Posterior vena cava (tissue), 2 donors: ENCODE measurements around the gene RSRP1. TPM values are rescaled to one million over a fixed set of nuclear protein-coding genes. Genes with fewer than 3 reads are reported as not detected.
A peak's percentile ranks its signal among the peaks of the same experiment; 100 is the strongest.
"Not testable (repeated sequence)": the region's sequence is repeated elsewhere in the genome, so short reads cannot be mapped to it uniquely, and the experiment has no call there.

Experiments used
- DNase-seq: peaks from one replicate; pipeline ENCODE4 v3.0.0-alpha.2; 2020; ENCODE audit warnings: low spot score
- intact Hi-C, 2 donors: fragments of 100-400 bp; cut with DNase I; formaldehyde crosslinking; loops; one replicate each; pipeline versions ENCODE4 v1.14.1 to v1.14.2; 2022 to 2023
- total RNA-seq, 2 donors: library from RNA; stranded (reverse); fragmentation: NEBNext Ultra II Directional; extraction: Animal tissue kit (Norgen Biotek cat#: 25700); gene quantifications; one replicate each; pipeline ENCODE4 v1.2.1, GENCODE V29; 2021
- donor health status: DM: yes; HTN: yes; CAD: no.
- donor health status: DM: yes; HTN: yes; CAD: no.

Gene RSRP1
- total RNA-seq, 2 donors from 2014 or later: 67.5 to 90.0 TPM

DNA sequence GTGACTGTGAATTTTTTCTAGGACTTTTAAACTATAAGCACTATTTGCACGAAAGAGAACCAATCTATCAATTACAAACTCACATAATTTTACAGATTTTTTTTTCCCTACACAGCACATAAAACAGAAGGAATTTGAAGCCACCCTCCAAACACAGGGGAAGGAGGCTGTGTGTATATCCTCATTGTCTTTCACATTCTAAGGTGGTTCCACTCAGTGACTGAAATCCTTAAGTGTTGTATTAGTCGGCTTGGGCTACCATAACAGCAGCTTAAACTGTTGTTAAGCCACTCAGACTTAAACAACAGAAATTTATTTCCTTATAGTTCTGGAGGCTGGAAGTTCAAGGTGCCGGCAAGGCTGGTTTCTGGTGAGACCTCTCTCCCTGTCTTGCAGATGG, 13.1 kb upstream of the RSRP1 start:
- intact Hi-C loops, DNase-seq: not testable (repeated sequence)

- DNase-seq, intact Hi-C loops: not testable (repeated sequence)
Observed at GRCh38 chr1:25259813-25260212, 12.6 kb upstream of the RSRP1 start.

DNA sequence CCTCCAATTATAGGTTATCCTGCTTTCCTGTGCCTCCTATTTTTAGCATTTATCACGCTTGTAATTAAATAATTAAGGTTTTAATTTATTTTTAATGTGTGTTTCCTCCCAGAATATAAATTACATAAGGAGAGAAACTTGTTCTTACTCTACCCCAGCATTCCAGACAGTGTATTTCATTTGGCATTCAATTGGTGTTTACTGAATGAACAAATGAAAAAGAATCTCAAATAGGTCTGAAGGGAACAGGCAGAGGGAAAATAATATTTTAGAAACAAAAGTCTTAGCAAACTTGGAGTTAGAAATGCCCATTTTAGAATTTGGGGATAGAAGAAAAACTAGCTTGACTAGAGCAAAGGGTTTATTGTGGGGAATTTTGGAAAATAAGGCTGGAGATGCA, 9.9 kb upstream of the RSRP1 start:
- intact Hi-C loops: no loop called here
- no peak for DNase-seq

GRCh38 chr1:25256578-25256965, 9.3 kb upstream of the RSRP1 start:
- no peak for DNase-seq
- intact Hi-C loops: no loop called here

- intact Hi-C loops: no loop called here
- no peak for DNase-seq
Observed at GRCh38 chr1:25255706-25256577, 8.7 kb upstream of the RSRP1 start.

GRCh38 chr1:25253911-25254310, 6.7 kb upstream of the RSRP1 start:
- intact Hi-C loops: no loop called here
- DNase-seq: no peak

GRCh38 chr1:25247829-25248754, 838 bp upstream of the RSRP1 start:
- DNase-seq: no peak
- intact Hi-C loops: no loop called here

- intact Hi-C loops: no loop called here
- no peak for DNase-seq
Observed at GRCh38 chr1:25246600-25247023, 642 bp downstream of the RSRP1 start.

GRCh38 chr1:25245809-25246599, 1.2 kb downstream of the RSRP1 start:
- no peak for DNase-seq
- intact Hi-C loops: no loop called here

- DNase-seq: no peak
- intact Hi-C loops: no loop called here
Observed at GRCh38 chr1:25245393-25245792, 1.9 kb downstream of the RSRP1 start.

DNA sequence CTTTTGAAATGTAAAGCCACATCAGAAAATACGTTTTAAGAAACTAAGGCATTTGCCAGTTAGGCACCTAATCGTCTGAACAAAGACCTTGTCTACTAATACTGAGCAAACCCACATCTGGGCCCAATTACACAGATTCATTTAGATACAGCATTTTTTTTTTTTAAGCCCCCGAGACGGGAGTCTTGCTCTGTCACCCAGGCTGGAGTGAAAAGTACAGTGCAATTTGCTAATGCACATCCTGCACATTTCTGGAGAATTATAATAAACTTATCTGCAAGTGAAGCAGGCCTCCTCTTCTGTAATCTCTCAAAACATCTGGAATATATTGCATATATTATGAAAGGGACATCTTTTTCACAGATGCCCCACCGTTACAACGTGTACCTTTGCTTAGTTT, 3.3 kb downstream of the RSRP1 start:
- DNase-seq: no peak
- intact Hi-C loops: no loop called here

DNA sequence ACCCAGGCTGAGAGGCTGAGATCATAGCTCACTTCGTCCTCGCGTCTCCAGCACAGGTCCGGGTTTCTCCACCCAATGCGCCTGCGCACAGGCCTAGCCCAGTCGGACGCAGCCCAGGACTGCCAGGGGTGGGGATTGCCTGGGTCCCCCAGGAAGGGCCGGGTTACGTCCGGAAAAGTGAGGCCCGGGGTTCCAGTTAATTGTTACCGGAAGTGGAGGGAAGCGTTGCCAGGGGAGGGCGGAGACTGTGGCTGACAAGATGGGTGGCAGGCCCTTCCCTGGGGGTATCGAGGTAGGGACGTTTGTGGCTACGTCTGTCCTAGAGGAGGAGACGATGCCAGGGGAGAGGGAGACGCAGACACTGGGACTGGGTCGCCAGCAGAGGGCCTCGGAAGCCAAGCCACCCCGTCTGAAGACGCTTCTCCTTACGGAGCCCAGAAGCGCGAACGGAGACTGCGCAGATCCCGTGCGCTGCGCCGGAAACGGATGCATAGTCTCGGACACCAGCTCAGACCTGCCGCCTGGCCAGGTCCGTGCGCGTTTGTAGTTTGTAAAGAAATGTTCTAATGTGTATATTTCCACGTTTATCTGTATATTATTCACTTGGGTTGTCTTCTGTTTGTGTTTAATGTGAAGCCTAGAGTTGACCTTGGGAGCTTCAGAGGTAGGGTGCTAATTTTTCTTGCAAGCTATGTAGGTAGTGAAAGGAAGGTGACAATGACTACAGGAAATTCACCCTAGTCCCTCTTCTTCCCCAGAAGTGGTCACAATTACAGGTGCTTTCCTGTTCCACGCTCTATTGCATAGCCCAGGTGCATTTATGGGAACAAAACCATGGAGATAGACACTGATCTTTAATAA, 7.3 kb downstream of the RSRP1 start:
- peak; percentile 97 for DNase-seq
- intact Hi-C loops: no loop called here

- no peak for DNase-seq
- intact Hi-C loops: no loop called here
Observed at GRCh38 chr1:25238046-25238445, 9.2 kb downstream of the RSRP1 start.

DNA sequence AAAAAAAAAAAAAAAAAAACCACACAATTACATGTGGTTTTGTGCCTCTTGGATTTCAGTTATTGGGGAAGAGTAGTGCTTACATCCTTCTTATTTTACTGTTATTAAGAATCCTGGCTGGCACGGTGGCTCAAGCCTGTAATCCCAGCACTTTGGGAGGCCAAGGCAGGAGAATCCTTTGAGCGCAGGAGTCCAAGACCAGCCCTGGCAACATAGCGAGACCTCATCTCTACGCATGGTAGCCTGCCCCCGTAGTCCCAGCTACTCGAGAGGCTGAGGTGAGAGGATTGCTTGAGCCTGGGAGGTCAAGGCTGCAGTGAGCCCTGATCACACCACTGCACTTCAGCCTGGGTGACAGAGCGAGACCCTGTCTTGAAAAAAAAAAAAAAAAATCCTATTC, 11.0 kb downstream of the RSRP1 start:
- intact Hi-C loops, DNase-seq: not testable (repeated sequence)

- DNase-seq, intact Hi-C loops: not testable (repeated sequence)
Observed at GRCh38 chr1:25235411-25235810, 11.8 kb downstream of the RSRP1 start.

- intact Hi-C loops: no loop called here
- DNase-seq: peak; percentile 94
Observed at GRCh38 chr1:25232866-25233784, 14.1 kb downstream of the RSRP1 start.

DNA sequence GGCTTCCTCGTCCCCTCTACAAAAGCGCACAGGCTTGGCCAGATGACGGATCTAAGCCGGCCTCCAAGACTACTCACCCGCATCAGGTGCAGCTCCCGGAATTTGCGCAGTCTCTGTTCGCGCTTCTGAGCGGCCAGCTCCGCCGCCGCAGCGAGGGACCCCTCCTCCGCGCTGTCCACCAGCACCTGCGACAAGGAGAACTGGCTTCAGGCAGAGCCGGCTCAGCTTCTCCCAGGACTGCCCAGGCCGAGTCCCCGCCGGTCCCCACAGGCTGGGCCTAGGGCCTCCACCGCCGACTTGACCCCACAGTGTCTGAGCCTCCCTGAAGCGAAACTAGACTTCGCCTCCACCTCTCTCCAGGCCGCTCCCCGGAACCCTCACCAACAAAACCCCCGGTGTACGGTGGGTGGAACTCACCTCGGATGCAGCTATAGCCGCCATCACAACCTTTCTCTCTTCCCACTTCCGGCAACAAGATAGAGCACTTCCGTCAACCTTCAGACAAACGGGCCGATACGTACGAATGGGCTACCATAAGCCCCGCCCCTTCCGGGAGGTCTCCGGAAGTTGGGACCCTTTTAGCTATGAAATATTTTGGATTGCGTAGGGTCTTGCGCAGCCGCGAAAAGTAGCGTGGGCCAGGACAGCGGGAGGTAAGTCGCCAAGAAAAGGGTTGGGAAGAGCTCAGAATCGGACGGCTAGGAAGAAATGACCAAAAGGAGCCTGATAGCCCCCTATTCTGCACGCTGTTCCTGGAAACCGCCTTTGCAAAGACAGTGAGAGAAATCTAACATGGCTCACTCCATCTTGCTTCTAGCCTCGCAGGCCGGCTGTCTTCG, 15.0 kb downstream of the RSRP1 start, which contains the start of gene SYF2:
TSS of gene SYF2 (minus strand) at position 476 of the 839 bp plus-strand sequence. CDS start at position 441, 35 bp downstream.
- intact Hi-C loops: no loop called here
- peak; percentile 97 for DNase-seq
